ENCODE measurements around the gene TTLL11.
"Not testable (repeated sequence)": the region's sequence is repeated elsewhere in the genome, so short reads cannot be mapped to it uniquely, and the experiment has no call there.

Gene TTLL11

DNA sequence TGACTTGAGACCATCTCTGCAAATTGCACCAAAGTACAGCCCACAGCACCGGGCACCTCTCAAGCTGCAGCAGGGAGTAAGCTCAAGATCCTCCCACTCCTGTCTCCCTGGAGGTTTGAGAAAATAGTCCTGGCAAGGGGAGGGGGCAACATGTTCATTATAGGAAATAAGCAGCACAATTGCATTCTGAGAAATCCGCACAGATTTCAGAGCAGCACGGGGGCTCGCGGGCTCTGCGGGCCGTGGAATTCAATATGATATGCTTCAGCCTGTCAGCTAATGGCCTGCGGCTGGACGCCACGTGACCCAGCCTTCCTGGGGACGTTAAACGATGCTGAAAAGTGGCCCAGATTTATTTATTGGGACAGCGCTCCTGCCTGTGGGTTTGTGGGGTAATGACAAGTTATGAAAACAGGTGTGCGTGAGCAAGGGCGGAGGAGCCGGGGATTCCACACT lies 285.3 kb downstream of the TTLL11 start:
- DNase-seq: no peak

DNA sequence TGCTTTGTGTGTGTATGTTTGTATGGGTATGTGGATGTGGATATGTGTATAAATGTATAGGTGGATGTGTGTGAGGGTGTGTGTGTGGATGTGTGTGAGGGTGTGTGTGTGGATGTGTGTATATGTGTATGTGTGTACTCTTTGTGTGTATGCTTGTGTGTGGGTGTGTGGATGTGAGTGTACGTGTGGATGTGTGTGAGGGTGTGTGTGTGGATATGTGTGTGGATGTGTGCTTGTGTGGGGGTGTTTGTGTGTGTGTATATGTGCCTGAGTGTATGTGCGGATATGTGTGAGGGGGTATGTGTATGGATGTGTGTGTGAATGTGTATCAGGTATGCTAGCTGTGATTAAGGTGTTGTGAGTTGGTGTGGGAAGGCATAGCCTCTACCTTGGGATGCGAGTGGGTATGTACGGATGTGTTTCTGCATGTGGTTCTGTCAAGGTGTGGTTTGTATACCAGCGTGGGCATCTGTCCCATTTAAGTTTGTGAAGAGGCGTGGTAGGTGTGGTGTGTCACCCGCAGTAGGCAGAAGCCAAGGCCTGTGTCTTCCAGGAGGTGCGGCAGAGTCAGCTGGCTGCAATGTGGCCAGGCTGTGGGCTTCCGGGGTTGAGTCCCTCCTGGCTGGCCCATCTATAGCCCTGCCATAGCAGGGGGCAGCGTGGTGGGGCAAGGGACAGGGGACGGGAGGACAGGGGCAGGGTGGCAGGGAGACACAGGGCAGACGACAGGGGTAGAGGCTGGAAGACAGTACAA lies 285.9 kb downstream of the TTLL11 start:
- no peak for DNase-seq

DNA sequence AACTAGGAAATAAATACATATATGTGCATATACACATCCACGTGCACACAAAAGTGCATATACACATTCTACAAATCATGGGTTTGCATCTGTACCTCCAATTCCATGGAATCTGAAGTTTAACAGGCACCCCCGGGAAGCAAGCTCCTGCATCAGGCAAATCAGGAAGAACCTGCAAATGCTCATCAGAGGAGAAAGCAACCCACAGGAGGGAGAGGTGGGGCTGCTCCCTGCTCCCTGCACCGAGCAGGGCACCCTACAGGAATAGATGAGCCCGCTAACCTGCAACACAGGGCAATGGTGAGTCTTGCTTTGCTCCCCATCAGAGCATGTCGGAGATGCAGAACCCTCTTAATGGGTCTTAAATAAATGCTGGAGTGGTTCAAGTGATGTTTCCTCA lies 290.4 kb downstream of the TTLL11 start:
- DNase-seq: no peak

DNA sequence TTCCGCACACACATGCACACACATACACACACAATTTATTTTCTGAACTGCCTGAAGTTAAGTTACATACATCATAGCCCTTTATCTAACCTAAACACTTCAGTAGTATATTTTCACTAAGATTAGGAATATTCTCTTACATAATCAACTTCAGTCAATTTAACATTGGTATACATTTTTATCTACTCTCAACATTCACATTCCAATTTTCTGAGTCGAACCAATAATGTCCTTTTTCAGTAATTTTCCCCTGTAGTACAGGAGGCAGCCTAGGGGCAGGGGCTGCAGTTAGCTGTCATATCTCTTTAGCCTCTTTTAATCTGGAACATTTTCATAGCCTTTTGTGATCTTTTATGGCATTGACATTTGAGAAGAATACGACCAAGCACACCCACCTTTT lies 291.5 kb downstream of the TTLL11 start:
- DNase-seq: no peak

DNA sequence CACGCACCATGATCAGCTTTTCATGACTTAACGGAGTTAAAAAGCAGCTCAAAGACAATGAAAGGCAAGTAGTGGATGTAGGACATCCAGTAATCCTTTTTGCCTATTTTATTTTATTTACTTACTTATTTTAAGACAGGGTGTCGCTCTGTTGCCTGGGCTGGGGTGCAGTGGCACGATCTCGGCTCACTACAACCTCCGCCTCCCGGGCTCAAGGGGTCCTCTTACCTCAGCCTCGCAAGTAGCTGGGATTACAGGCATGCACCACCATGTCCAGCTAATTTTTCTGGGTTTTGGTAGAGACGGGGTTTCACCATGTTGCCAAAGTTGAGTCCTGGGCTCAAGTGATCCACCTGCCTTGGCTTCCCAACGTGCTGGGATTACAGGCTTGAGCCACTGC lies 292.7 kb downstream of the TTLL11 start:
- no peak for DNase-seq

DNA sequence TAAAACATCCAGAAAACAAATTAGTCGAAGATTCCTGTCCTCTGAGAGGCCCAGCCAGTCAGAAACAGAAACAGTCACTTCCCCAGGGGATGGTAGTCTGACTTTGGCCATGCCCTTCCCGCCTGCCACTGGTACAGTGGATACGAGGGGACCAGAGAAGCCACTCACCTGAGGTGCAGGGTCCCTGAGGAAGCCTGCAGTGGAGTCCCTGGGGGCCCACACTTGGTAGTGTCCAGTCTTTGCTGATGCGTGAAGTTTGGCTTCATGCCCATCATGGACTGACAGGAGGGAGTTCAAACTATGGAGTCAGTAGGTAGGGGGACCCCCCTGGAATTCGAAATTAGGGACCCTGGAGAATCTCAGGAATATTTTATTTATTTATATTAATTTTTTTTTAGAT lies 294.2 kb downstream of the TTLL11 start:
- DNase-seq: no peak

DNA sequence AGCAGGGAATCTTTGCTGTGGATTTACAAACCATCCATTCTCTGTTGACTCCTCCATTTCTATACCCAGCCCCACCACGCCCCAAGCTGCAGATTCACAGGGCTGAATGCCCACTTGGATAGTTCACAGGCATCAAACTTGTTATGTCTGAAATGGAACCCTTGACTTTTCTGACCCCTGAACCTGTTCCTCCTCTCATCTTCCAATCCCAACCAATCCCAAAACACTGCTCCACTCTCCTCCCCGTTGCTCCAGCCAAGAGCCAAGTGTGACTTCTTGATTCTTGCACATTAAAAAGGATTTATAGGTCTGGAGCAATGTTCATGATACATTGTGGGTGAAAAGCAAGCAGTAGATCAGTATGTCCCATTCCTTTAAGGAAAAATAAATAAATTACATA lies 296.0 kb downstream of the TTLL11 start:
- no peak for DNase-seq

DNA sequence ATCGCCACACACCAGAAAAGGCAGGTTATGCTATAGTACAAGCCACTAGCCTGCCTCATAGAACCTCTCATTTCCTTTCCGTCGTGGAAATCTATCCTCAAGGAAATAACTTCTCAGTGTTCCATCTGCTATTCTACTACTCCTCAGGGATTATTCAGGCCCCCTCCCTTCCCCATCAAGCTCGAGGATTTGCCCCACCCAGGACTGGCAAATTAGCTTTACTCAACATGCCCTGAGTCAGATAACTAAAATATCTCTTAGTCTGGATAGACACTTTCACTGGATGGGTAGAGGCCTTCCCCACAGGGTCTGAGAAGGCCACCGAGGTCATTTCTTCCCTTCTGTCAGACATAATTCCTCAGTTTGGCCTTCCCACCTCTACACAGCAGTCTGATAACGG lies 298.8 kb downstream of the TTLL11 start:
- not testable (repeated sequence) for DNase-seq

DNA sequence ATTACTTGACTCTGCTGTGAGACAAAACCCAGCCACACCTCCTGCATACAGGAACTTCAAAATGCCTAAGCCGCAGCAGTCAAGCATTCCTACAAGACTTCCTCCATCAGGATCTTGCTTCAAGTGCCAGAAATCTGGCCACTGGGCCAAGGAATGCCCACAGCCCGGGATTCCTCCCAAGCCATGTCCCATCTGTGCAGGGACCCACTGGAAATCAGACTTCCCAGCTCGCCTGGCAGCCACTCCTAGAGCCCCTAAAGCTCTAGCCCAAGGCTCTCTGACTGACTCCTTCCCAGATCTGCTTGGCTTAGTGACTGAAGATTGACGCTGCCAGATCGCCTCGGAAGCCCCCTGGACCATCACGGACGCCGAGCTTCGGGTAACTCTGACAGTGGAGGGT lies 300.6 kb downstream of the TTLL11 start:
- not testable (repeated sequence) for DNase-seq

DNA sequence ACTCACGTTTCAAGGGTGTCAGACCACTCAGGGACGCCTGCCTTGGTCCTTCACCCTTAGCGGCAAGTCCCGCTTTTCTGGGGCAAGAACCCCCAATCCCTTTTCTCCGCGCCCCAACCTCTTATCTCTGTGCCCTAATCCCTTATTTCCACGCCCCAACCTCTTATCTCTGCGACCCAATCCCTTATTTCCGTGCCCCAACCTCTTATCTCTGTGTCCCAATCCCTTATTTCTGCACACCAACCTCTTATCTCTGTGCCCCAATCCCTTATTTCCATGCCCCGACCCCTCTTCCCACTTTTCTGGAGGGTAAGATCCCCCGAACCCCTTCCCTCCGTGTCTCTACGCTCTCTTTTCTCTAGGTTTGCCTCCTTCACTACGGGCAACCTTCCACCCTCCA lies 302.3 kb downstream of the TTLL11 start:
- no peak for DNase-seq

DNA sequence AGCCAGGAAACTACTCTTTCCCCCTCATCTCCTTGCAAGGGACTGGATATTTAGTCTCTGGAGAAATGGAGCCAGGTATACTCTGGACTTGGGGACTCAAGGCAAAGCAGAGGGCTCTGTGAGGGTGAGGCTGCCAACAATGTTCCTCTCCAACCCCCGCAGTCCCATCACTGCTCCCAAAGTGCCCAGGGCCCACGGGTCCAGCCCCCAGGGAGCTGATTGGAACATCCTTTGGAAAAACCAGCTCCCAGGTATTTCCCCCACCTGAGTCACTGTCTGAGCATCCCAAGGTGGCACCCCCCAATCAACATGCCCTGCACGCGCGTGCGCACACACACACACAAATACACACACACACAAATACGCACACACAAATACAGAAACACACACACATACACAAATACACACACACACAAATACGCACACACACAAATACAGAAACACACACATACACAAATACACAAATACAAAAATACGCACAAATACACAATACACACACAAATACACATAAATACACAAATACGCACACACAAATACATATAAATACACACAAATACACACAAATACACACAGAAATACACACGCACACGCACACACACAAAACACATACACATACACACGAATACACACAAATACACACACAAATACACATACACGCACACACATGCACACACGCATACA lies 304.3 kb downstream of the TTLL11 start:
- no peak for DNase-seq

DNA sequence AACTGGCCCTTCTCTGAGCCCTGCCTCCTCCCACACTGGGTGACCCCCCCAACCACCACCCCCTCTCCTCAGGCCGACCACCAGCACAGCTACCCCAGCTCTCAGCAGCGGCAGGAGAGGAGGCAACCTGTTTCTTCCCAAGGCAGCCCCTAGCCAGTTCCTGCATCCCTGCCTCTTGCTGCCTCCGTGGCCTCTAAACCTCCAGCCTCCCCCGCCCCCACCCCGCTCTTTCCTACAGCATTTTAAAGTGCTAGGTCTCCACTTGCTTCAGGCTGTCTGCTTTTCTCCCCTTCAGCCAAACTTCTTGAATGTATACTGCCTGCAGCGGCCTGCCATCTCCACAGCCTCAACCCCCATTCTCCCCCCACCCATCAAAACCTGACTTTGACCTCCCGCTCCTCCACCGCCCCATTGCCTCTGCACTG lies 306.1 kb downstream of the TTLL11 start:
- no peak for DNase-seq

DNA sequence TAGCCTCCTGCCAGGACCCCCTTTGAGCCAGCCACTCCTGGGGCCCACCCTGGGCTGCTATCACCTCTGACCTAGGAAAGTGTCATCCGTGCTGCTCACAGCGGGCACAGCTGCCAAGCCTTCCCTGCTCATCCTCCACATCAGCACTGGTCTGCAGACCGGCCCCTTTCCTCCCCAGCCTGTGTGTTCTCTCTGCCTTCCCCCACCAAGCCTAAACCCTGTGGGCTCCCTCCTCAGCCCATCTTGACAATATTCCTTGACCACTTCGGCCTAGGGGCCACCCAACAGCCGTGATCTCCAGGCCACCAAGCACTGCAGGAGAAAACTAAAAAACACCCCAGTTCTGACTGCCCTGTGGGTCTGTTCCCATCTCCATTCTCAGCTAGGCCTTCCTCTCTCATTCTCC lies 306.6 kb downstream of the TTLL11 start:
- no peak for DNase-seq

DNA sequence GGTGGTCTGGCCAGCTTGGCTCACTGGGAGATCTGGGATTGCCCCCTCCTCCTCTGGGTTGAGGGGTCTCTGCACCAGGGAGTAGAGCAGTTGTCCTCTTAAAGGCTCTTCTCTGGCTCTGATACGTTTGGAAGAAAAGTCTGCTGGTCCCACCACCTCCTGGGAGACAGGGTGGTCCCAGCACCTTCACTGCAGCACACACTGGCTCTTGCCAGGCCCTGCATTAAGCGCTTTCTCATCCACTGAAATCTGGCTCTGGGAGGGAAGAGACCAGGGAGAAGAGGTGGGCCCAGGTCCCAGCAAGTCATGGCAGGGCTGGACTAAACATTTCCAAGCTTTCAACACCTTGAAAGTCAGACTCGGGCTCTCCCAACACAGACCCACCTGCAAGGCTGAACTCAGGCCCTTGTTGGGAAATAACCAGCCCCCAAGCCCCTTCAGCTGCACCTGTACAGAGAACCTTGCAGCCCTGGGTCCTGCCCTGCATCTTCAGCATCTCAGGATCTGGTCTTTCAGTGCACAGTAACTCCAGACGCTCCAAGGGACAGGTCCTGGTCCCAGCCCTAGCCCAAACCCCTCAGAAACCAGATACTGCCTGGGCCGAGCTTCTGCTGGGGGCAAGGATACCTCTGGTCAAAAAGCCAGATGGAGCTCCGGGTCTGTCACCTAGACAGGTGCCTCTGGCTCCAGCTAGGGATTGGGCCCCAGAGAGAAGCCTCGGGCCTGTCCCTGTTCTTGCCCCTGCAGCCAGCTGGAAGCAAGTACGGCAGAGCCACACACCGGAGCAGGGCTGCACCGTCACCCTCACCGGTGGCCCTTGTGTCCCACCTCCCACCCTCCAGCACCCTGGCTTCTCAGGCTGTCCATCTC lies 307.2 kb downstream of the TTLL11 start:
- no peak for DNase-seq

DNA sequence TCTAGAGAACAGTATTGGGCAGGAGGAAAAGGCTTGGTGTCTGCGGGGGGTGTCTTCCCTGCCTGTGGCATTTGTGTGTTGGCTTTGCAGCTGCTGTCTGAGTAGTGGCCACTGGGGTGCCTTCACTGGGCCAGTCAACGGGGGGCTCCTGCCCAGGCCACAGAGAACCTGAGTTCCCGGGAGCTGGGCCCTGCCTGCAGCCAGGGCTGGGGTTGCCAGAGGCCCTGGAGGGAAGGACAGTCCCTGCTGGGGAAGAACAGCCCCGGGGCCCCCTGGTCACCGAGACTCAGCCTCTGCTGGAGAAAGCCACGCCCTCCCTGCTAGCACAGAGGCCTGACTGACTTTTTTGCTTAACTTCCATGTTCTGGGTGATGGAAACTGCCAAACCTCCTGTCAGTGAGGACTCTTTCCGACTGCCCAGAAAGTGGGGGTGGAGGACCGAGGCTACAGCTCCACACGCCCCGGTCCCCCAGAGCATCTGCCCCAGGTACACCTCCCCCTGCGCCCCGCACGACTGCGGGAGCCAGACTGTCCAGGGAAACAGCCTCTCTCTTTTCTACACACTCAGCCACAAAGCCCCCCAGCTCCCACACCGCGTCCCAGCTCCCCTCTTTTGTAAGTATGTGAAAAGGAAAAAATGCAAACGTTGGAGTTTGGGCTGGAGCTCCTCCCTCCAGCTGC lies 308.2 kb downstream of the TTLL11 start:
- no peak for DNase-seq

DNA sequence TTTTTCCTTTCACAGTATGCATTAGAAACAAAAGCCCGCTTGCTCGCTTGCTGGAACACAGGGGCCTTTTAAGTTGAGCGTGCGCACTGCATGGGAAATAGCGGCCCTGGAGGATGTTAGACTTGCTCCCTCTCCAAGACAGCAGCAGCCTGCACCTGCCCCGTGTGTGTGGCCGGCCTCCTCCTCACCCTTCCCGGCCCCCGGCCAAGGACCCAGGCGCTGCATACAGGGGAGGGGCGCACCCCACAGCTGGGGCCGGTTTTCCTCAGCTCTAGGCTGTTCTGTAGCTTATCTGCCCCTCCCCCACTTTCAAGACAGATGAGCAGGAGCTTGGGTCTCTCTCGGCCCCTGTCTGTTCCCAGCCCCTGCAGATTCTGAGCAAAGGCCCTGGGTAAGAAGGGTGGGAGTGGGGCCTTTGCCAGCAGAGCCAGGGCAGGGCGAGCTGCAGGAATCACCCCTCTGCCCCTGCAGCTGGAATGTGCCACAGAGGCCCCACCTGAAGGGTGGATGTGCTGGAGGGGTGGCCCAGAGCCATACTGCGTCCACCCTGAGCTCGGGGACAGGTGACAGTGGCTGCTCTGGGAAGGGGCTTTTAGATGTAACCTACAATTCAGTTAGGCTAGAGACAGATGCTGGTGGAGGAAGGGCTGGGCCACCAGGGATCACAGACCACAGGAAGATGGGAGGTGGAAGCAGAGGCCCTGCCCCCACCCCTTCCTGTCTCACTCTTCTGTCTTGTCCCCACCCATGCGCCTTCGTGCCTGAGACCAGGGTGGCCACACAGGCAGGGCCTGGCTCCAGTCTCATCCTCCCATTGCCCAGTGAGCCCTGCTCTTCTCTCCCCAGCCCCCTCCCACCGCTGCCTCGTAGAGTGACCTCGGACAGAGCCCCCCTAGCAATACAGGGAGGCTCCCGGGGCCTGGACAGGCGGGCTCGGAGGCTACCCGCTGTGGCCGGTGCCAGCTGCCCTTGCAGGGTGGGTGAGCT lies 309.3 kb downstream of the TTLL11 start:
- no peak for DNase-seq

DNA sequence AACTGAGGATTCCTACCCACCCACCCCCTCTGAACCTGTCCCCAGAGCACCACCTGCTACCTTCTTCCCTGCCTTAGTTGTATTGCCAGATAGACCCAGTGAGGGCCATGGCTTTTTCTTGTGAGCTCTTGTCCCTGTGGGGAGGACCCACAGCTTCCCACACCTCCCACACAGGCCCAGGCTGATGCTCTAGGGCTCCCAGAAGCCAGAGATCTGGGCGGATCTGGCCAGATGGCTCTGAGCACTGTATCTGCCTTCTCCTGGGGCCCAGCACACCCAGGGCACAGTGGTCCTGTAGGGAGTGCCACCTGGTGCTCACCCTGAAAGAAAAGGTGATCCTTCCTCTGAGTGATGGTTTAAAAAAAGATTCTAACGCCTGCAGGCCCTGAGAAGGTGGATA lies 310.0 kb downstream of the TTLL11 start:
- DNase-seq: no peak

DNA sequence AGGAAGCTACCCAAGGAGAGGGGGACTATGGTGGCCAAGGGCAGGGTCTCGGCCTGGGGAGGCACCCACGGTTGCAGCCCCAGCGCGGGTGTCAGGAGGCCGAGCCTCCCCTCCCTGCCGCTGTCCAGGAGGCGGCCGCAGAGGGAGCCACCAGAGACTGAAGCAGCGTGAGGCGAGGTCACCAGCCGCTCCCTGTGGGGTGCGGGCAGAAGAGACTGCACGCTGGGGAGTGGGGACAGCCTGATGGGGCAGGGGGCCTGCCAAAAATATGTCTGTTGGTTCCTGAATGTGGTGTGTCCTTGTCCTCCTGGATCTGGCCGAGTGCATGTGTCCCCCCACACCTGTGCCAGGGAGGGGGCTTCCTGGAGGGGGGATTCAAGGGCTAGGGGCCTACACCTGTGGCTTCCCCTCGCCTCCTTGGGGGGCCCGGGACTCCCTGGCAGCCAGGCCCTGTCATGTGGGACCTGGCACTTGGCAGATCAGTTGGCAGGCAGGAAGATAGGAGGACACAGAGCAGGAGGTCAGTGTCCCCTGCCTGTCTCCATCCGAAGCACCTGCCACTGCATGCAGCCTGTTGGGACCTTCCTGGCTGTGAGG lies 310.5 kb downstream of the TTLL11 start:
- DNase-seq: no peak

DNA sequence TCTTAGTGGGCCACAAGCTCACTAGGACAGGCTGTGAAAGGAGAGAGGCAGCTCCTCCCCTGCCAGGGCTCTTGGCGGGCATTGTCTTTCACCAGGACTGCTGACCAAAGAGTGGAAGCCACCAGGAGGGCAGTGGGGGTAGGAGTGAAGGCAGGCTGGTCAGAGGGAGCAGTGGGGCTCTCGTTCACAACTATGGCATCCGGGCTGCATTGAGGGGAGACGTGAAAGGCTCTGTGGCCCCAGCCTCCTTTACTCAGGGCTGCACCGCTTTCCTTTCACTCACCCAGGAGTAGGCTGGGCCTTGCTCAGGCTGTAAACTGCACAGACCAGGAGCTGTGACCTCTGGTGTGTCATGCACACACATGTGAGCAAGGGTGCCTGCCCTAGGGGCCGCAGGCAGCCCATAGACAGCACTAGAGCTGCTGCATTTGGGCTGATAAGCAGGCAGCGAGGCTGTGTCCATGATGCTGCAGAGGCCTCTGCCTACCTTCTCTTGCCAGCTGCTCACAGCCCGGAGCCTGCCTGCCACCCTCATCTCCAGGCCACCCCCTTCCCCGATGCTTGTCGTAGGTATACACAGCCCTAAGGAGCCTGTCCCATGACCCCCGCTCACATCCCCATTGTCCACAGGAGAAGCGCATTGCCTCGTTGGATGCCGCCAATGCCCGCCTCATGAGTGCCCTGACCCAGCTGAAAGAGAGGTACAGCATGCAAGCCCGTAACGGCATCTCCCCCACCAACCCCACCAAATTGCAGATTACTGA lies 311.2 kb downstream of the TTLL11 start:
- no peak for DNase-seq

DNA sequence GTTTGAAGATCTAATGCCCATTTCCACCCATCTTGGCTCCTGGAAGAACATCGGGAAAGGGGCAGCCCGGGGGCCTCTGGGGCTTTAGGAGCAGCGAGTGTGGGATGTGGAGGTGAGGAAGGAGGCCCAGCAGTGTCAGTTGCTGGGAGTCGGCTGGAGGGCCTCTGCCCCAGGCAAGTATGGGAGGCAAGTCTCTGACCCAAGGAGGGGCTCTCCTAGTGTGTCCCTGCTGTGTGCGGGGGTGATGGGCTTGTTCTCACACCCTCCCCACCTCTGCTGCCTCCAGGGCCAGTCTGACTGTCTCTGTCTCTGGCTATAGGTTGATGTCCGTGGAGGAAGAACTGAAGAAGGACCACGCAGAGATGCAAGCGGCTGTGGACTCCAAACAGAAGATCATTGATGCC lies 312.0 kb downstream of the TTLL11 start:
- no peak for DNase-seq

All from inflammatory macrophage treated with lipopolysaccharide for 1 hour (primary cell).